Ovary (tissue), 3 donors: ENCODE data around the gene TRIB2.

Experiments
- POLR2A ChIP-seq: fragments of 450-650 bp; IDR thresholded peaks from one replicate; pipeline ENCODE4 v1.6.1; 2017; ENCODE audit warnings: antibody characterized with exemption, mild to moderate bottlenecking, moderate library complexity
- TF ChIP-seq, protein P1 (sequence below), 3 donors: fragments of 450-650 bp in 2 of 3; fragments of 200-600 bp in 1 of 3; IDR thresholded peaks; one replicate each; pipeline versions ENCODE4 v1.5.1 to v1.8.0; 2016 to 2022; ENCODE audit warnings: antibody characterized with exemption in 3 of 3, mild to moderate bottlenecking in 1 of 3
- donor health status: DM: no; HTN: no; CAD: no.

DNA sequence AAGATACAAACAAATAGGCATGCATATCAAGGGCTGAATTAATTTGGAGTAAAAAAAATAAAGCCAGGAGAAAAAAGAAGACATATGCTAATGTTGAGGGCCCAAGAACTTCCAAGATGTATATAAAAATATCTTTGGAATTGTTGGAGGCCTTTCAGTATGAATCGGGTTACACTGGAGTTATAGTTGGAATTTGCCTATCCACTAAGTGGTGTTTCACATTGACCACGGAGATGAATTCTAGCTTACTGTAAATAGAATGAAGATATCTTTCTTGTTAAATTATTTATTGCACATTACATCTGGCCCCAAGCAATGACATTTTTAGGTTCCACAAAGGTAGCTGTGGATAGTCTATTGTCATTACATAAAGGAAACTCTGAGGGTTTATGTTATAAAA, 38.5 kb upstream of the TRIB2 start:
- TF ChIP-seq, protein P1, sequence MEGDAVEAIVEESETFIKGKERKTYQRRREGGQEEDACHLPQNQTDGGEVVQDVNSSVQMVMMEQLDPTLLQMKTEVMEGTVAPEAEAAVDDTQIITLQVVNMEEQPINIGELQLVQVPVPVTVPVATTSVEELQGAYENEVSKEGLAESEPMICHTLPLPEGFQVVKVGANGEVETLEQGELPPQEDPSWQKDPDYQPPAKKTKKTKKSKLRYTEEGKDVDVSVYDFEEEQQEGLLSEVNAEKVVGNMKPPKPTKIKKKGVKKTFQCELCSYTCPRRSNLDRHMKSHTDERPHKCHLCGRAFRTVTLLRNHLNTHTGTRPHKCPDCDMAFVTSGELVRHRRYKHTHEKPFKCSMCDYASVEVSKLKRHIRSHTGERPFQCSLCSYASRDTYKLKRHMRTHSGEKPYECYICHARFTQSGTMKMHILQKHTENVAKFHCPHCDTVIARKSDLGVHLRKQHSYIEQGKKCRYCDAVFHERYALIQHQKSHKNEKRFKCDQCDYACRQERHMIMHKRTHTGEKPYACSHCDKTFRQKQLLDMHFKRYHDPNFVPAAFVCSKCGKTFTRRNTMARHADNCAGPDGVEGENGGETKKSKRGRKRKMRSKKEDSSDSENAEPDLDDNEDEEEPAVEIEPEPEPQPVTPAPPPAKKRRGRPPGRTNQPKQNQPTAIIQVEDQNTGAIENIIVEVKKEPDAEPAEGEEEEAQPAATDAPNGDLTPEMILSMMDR (IDR thresholded peaks at IDR 0.05) = no peak
- no peak for TF ChIP-seq POLR2A
